Neural cell (in vitro differentiated cells): ENCODE measurements around the gene GPER1. TPM values are rescaled to one million over a fixed set of nuclear protein-coding genes. Genes with fewer than 3 reads are reported as not detected.

Experiments used
- H2AFZ ChIP-seq: fragments of 200-600, 300-800 bp; sonication (generic), shearing (Covaris generic); 2 replicates; pipeline ENCODE4 v1.6.0; 2014; ENCODE audit warnings: low read depth, mild to moderate bottlenecking, antibody characterized with exemption, low read length, moderate library complexity
- H3F3A ChIP-seq: fragments of 200-600 bp; shearing (Covaris generic); 2 replicates; pipeline ENCODE4 v1.6.1; 2016; ENCODE audit warnings: mild to moderate bottlenecking, moderate library complexity, mixed read lengths, antibody characterized with exemption, low read length; ENCODE audit not compliant: insufficient read depth, poor library complexity, severe bottlenecking
- H3K27ac ChIP-seq: fragments of 200-600, 300-800 bp; sonication (generic), shearing (Covaris generic); 2 replicates; pipeline ENCODE4 v1.5.1; 2014; ENCODE audit warnings: mild to moderate bottlenecking, low read length, moderate library complexity
- H3K27me3 ChIP-seq: fragments of 300-800, 200-600 bp; sonication (generic), shearing (Covaris generic); 2 replicates; pipeline ENCODE4 v1.6.0; 2014; ENCODE audit warnings: mild to moderate bottlenecking, low read depth, low read length, moderate library complexity; ENCODE audit not compliant: insufficient read depth
- H3K36me3 ChIP-seq: fragments of 300-800, 200-600 bp; sonication (generic), shearing (Covaris generic); 2 replicates; pipeline ENCODE4 v1.5.1; 2014; ENCODE audit warnings: mild to moderate bottlenecking, antibody characterized with exemption, low read length, moderate library complexity; ENCODE audit not compliant: insufficient read depth
- H3K4me2 ChIP-seq: fragments of 300-800, 200-600 bp; sonication (generic), shearing (Covaris generic); 2 replicates; pipeline ENCODE4 v1.6.0; 2014; ENCODE audit warnings: mild to moderate bottlenecking, low read length
- H3K4me3 ChIP-seq: fragments of 300-800, 200-600 bp; sonication (generic), shearing (Covaris generic); 2 replicates; pipeline ENCODE4 v1.5.1; 2014; ENCODE audit warnings: mild to moderate bottlenecking, low read length, moderate library complexity
- H3K79me2 ChIP-seq: fragments of 200-600 bp; shearing (Covaris generic); replicated peaks from 2 replicates; pipeline ENCODE4 v1.6.0; 2014; ENCODE audit warnings: mild to moderate bottlenecking, low read length, moderate library complexity; ENCODE audit not compliant: insufficient read depth
- H3K9ac ChIP-seq: fragments of 300-800, 200-600 bp; sonication (generic), shearing (Covaris generic); 2 replicates; pipeline ENCODE4 v1.6.1; 2016; ENCODE audit warnings: mild to moderate bottlenecking, low read length, mixed read lengths
- H3K9me2 ChIP-seq: fragments of 200-600 bp; shearing (Covaris generic); 2 replicates; pipeline ENCODE4 v1.6.1; 2016; ENCODE audit warnings: mild to moderate bottlenecking, low read length, mixed read lengths; ENCODE audit not compliant: insufficient read depth
- H3K9me3 ChIP-seq: fragments of 200-600, 300-800 bp; sonication (generic), shearing (Covaris generic); 2 replicates; pipeline ENCODE4 v1.6.1; 2016; ENCODE audit warnings: mild to moderate bottlenecking, mixed run types, low read length, moderate library complexity, mixed read lengths
- H4K20me1 ChIP-seq: fragments of 200-600 bp; shearing (Covaris generic); 2 replicates; pipeline ENCODE4 v1.6.1; 2016; ENCODE audit warnings: mild to moderate bottlenecking, mixed run types; ENCODE audit not compliant: insufficient read depth
- CTCF ChIP-seq: fragments of 450-650 bp; IDR thresholded peaks from 2 replicates; pipeline ENCODE4 v1.5.1; 2014; ENCODE audit warnings: antibody characterized with exemption, mild to moderate bottlenecking, moderate library complexity; ENCODE audit not compliant: poor library complexity, severe bottlenecking
- EP300 ChIP-seq: fragments of 450-650 bp; conservative IDR thresholded peaks from 2 replicates; pipeline ENCODE4 v1.6.1; 2014; ENCODE audit warnings: antibody characterized with exemption, mild to moderate bottlenecking, moderate library complexity; ENCODE audit not compliant: poor library complexity, severe bottlenecking
- EZH2 ChIP-seq: fragments of 200-600, 300-800 bp; shearing (Covaris generic), sonication (generic); IDR thresholded peaks from 2 replicates; pipeline ENCODE4 v1.6.1; 2014; ENCODE audit warnings: antibody characterized with exemption, low read length, borderline replicate concordance, mild to moderate bottlenecking; ENCODE audit not compliant: insufficient read depth, poor library complexity, severe bottlenecking
- MXI1 ChIP-seq: fragments of 450-650 bp; conservative IDR thresholded peaks from 2 replicates; pipeline ENCODE4 v1.6.1; 2014; ENCODE audit warnings: antibody characterized with exemption, mild to moderate bottlenecking; ENCODE audit not compliant: poor library complexity, severe bottlenecking
- POLR2AphosphoS5 ChIP-seq: IDR thresholded peaks from 2 replicates; pipeline ENCODE4 v1.6.1; 2012
- RAD21 ChIP-seq: fragments of 450-650 bp; conservative IDR thresholded peaks from 2 replicates; pipeline ENCODE4 v1.6.1; 2014; ENCODE audit warnings: antibody characterized with exemption, mild to moderate bottlenecking, moderate library complexity
- SMC3 ChIP-seq: fragments of 450-650 bp; conservative IDR thresholded peaks from 2 replicates; pipeline ENCODE4 v1.6.1; 2014; ENCODE audit warnings: antibody characterized with exemption, mild to moderate bottlenecking, moderate library complexity; ENCODE audit not compliant: poor library complexity
- TAF1 ChIP-seq: IDR thresholded peaks from 2 replicates; pipeline ENCODE4 v1.6.1; 2012; ENCODE audit warnings: low read depth
- polyA plus RNA-seq: library from polyadenylated mRNA; depleted of rRNA; stranded (reverse); fragments of >200 nt; gene quantifications from 2 replicates; pipeline ENCODE4 v1.2.3, GENCODE V29; 2014
- TF ChIP-seq, protein P1 (sequence below): IDR thresholded peaks from 2 replicates; pipeline ENCODE4 v1.6.1; 2012; ENCODE audit warnings: borderline replicate concordance

Gene GPER1
- polyA plus RNA-seq, 1 donor from 2014 or later = not detected

- Histone ChIP-seq H3K27me3 (no peaks in the 10 kb centered on the region), H3K9ac (no peak overlapping the region), H3K9me2 (no peaks in the 10 kb centered on the region), H3K4me3 (no peak overlapping the region), H2AFZ (no peak overlapping the region), H3K27ac (no peak overlapping the region), H3F3A (no peaks in the 10 kb centered on the region), H3K79me2 (no peaks in the 10 kb centered on the region), H3K36me3 (no peaks in the 10 kb centered on the region), H3K4me2 (no peak overlapping the region), H4K20me1 (no peaks in the 10 kb centered on the region), H3K9me3 (no peaks in the 10 kb centered on the region)
- TF ChIP-seq SMC3 (no peak), EP300 (no peak), POLR2AphosphoS5 (no peak), CTCF (no peak), MXI1 (no peak)
- TF ChIP-seq, protein P1, sequence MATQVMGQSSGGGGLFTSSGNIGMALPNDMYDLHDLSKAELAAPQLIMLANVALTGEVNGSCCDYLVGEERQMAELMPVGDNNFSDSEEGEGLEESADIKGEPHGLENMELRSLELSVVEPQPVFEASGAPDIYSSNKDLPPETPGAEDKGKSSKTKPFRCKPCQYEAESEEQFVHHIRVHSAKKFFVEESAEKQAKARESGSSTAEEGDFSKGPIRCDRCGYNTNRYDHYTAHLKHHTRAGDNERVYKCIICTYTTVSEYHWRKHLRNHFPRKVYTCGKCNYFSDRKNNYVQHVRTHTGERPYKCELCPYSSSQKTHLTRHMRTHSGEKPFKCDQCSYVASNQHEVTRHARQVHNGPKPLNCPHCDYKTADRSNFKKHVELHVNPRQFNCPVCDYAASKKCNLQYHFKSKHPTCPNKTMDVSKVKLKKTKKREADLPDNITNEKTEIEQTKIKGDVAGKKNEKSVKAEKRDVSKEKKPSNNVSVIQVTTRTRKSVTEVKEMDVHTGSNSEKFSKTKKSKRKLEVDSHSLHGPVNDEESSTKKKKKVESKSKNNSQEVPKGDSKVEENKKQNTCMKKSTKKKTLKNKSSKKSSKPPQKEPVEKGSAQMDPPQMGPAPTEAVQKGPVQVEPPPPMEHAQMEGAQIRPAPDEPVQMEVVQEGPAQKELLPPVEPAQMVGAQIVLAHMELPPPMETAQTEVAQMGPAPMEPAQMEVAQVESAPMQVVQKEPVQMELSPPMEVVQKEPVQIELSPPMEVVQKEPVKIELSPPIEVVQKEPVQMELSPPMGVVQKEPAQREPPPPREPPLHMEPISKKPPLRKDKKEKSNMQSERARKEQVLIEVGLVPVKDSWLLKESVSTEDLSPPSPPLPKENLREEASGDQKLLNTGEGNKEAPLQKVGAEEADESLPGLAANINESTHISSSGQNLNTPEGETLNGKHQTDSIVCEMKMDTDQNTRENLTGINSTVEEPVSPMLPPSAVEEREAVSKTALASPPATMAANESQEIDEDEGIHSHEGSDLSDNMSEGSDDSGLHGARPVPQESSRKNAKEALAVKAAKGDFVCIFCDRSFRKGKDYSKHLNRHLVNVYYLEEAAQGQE = no peak
These were observed 16.7 kb downstream of the GPER1 start for GRCh38 chr7:1104516-1105179.

GRCh38 chr7:1105189-1105588 lies 17.3 kb downstream of the GPER1 start:
- Histone ChIP-seq H2AFZ (no peak overlapping the region), H3K4me2 (no peak overlapping the region), H3K9me2 (no peaks in the 10 kb centered on the region), H3K4me3 (no peak overlapping the region), H4K20me1 (no peaks in the 10 kb centered on the region), H3F3A (no peaks in the 10 kb centered on the region), H3K27me3 (no peaks in the 10 kb centered on the region), H3K36me3 (no peaks in the 10 kb centered on the region), H3K79me2 (no peaks in the 10 kb centered on the region), H3K27ac (no peak overlapping the region), H3K9me3 (no peaks in the 10 kb centered on the region), H3K9ac (no peak overlapping the region)
- TF ChIP-seq, protein P1 = no peak
- no peak for TF ChIP-seq CTCF
- no peak for TF ChIP-seq SMC3
- TF ChIP-seq EP300 = no peak
- no peak for TF ChIP-seq MXI1
- TF ChIP-seq TAF1 = no peak
- TF ChIP-seq EZH2 = no peak
- TF ChIP-seq RAD21 = no peak
- TF ChIP-seq POLR2AphosphoS5 = no peak
